Mesendoderm (in vitro differentiated cells): Measurements from ENCODE around the gene SCFD2. TPM values are rescaled to one million over a fixed set of nuclear protein-coding genes. Genes with fewer than 3 reads are reported as not detected.

Experiments
- DNase-seq: peaks from one replicate; pipeline ENCODE4 v3.0.0; 2013
- H2AK5ac ChIP-seq: 2 replicates; pipeline ENCODE4 v1.6.1; 2013; ENCODE audit warnings: low read length, inconsistent platforms
- H2BK120ac ChIP-seq: 2 replicates; pipeline ENCODE4 v1.6.1; 2013; ENCODE audit warnings: low read depth, mild to moderate bottlenecking, low read length, moderate library complexity, mixed read lengths
- H2BK15ac ChIP-seq: replicated peaks from 2 replicates; pipeline ENCODE4 v1.6.1; 2013; ENCODE audit warnings: low read depth, mild to moderate bottlenecking, moderate library complexity
- H2BK5ac ChIP-seq: 2 replicates; pipeline ENCODE4 v1.6.1; 2013; ENCODE audit warnings: low read length, inconsistent platforms
- H3K18ac ChIP-seq: 2 replicates; pipeline ENCODE4 v1.6.1; 2013; ENCODE audit warnings: mild to moderate bottlenecking, low read length, mixed read lengths
- H3K23ac ChIP-seq: one replicate; pipeline ENCODE4 v1.6.1; 2013; ENCODE audit warnings: low read length
- H3K27ac ChIP-seq: 2 replicates; pipeline ENCODE4 v1.5.1; 2013; ENCODE audit warnings: low read depth, mild to moderate bottlenecking, inconsistent platforms, low read length, moderate library complexity
- H3K27me3 ChIP-seq: 2 replicates; pipeline ENCODE4 v1.6.1; 2013; ENCODE audit warnings: low read length, control low read depth, mild to moderate bottlenecking, inconsistent platforms; ENCODE audit not compliant: insufficient read depth, poor library complexity
- H3K36me3 ChIP-seq: 2 replicates; pipeline ENCODE4 v1.6.1; 2013; ENCODE audit warnings: low read length, inconsistent platforms; ENCODE audit not compliant: control insufficient read depth, insufficient read depth
- H3K4ac ChIP-seq: one replicate; pipeline ENCODE4 v1.6.1; 2013; ENCODE audit warnings: low read depth, mild to moderate bottlenecking, low read length, moderate library complexity
- H3K4me1 ChIP-seq: 2 replicates; pipeline ENCODE4 v1.6.1; 2013; ENCODE audit warnings: low read depth, low read length, inconsistent platforms; ENCODE audit not compliant: control insufficient read depth
- H3K4me2 ChIP-seq: 2 replicates; pipeline ENCODE4 v1.6.1; 2013; ENCODE audit warnings: low read length
- H3K4me3 ChIP-seq: 2 replicates; pipeline ENCODE4 v1.5.1; 2013; ENCODE audit warnings: mild to moderate bottlenecking, low read length
- H3K56ac ChIP-seq: one replicate; pipeline ENCODE4 v1.6.1; 2013; ENCODE audit warnings: low read length
- H3K79me1 ChIP-seq: 2 replicates; pipeline ENCODE4 v1.6.1; 2013; ENCODE audit warnings: low read length, inconsistent platforms
- H3K79me2 ChIP-seq: 2 replicates; pipeline ENCODE4 v1.6.1; 2013; ENCODE audit warnings: mild to moderate bottlenecking, low read length; ENCODE audit not compliant: control insufficient read depth, insufficient read depth
- H3K9ac ChIP-seq: 2 replicates; pipeline ENCODE4 v1.6.1; 2013; ENCODE audit warnings: low read length, inconsistent platforms
- H4K5ac ChIP-seq: one replicate; pipeline ENCODE4 v1.6.1; 2013; ENCODE audit warnings: low read length
- H4K8ac ChIP-seq: one replicate; pipeline ENCODE4 v1.6.1; 2013; ENCODE audit warnings: low read depth, mild to moderate bottlenecking, control low read depth, low read length, moderate library complexity
- WGBS: extraction: QIAGEN DNeasy Blood & Tissue Kit; methylation state at CpG from one replicate; pipeline ENCODE4 v1.1.7; 2013; ENCODE audit warnings: low lambda C conversion rate, missing lambda C conversion rate; ENCODE audit not compliant: insufficient coverage; ENCODE audit errors: extremely low coverage; 5-methylcytosine and 5-hydroxymethylcytosine counted together
- small RNA-seq: library from polyadenylated mRNA; stranded (forward); fragments of <200 nt; extraction: miRNeasy Mini kit (QIAGEN cat#:217004); gene quantifications from one replicate; pipeline ENCODE3, GENCODE V24; 2013; ENCODE audit not compliant: insufficient read depth

SCFD2 gene

GRCh38 chr4:52824603-52825459, 541.0 kb downstream of the SCFD2 start:
- H3K23ac ChIP-seq, result no peak overlapping the region
- H2BK5ac ChIP-seq, result no peak overlapping the region
- H3K18ac ChIP-seq, result no peak overlapping the region
- H3K56ac ChIP-seq, result peak overlapping the region; percentile 69
- H2BK15ac ChIP-seq, result no peak overlapping the region
- no peak overlapping the region for H3K27ac ChIP-seq
- H4K8ac ChIP-seq, result no peak overlapping the region
- H3K36me3 ChIP-seq, result no peaks in the 10 kb centered on the region
- H3K27me3 ChIP-seq, result no peaks in the 10 kb centered on the region
- no peaks in the 10 kb centered on the region for H3K79me2 ChIP-seq
- DNase-seq, result peak; percentile 60
- peaks cover 2% of the 10 kb centered on the region for H3K4me1 ChIP-seq
- no peak overlapping the region for H3K9ac ChIP-seq
- H3K4me3 ChIP-seq, result no peak overlapping the region
- peak overlapping the region; percentile 47 for H3K4ac ChIP-seq
- no peak overlapping the region for H2AK5ac ChIP-seq
- H3K79me1 ChIP-seq, result no peaks in the 10 kb centered on the region
- H2BK120ac ChIP-seq, result no peak overlapping the region
- H4K5ac ChIP-seq, result no peak overlapping the region
- WGBS, result no CpG with 5 or more reads among the region's 12 CpGs
- H3K4me2 ChIP-seq, result no peak overlapping the region

- H3K4me2 ChIP-seq, result no peak overlapping the region
- no peaks in the 10 kb centered on the region for H3K27me3 ChIP-seq
- H3K4ac ChIP-seq, result no peak overlapping the region
- peaks cover 2% of the 10 kb centered on the region for H3K4me1 ChIP-seq
- no peak overlapping the region for H3K18ac ChIP-seq
- H3K56ac ChIP-seq, result no peak overlapping the region
- H3K36me3 ChIP-seq, result no peaks in the 10 kb centered on the region
- no CpG with 5 or more reads among the region's 6 CpGs for WGBS
- no peak overlapping the region for H4K5ac ChIP-seq
- no peaks in the 10 kb centered on the region for H3K79me2 ChIP-seq
- H3K27ac ChIP-seq, result no peak overlapping the region
- no peak for DNase-seq
- no peak overlapping the region for H2BK15ac ChIP-seq
- no peak overlapping the region for H4K8ac ChIP-seq
- no peak overlapping the region for H3K4me3 ChIP-seq
- H2BK120ac ChIP-seq, result no peak overlapping the region
- H2AK5ac ChIP-seq, result no peak overlapping the region
- H3K23ac ChIP-seq, result no peak overlapping the region
- no peaks in the 10 kb centered on the region for H3K79me1 ChIP-seq
- no peak overlapping the region for H2BK5ac ChIP-seq
- H3K9ac ChIP-seq, result no peak overlapping the region
Observed at GRCh38 chr4:52824270-52824602, 541.6 kb downstream of the SCFD2 start.

- Histone ChIP-seq H3K4me3 (no peak overlapping the region), H2BK120ac (no peak overlapping the region), H4K5ac (no peak overlapping the region), H3K79me2 (no peaks in the 10 kb centered on the region), H2BK5ac (no peak overlapping the region), H3K4me2 (no peak overlapping the region), H3K23ac (no peak overlapping the region), H3K4me1 (peaks cover 2% of the 10 kb centered on the region), H3K79me1 (no peaks in the 10 kb centered on the region), H3K36me3 (no peaks in the 10 kb centered on the region), H2AK5ac (no peak overlapping the region), H2BK15ac (no peak overlapping the region), H3K27ac (no peak overlapping the region), H3K9ac (no peak overlapping the region), H3K56ac (no peak overlapping the region), H4K8ac (no peak overlapping the region), H3K27me3 (no peaks in the 10 kb centered on the region), H3K18ac (no peak overlapping the region), H3K4ac (no peak overlapping the region)
- DNase-seq, result no peak
- WGBS, result no CpG with 5 or more reads among the region's 1 CpG
Observed at GRCh38 chr4:52823702-52824092, 542.2 kb downstream of the SCFD2 start.

Small RNAs within 50 kb of the gene (small RNA-seq; reads per million reads assigned to genes)
- gene RNU6-310P, result not detected
